ENCODE data around the gene GNAS-AS1. TPM values are rescaled to one million over a fixed set of nuclear protein-coding genes. Genes with fewer than 3 reads are reported as not detected.

Gene GNAS-AS1
- total and polyA plus RNA-seq, 10 of the 15 experiments (the other 5 are each of a cell fraction or from before 2014, with no cell fraction given): 0.06 to 2.7 (median 1.2) TPM

DNA sequence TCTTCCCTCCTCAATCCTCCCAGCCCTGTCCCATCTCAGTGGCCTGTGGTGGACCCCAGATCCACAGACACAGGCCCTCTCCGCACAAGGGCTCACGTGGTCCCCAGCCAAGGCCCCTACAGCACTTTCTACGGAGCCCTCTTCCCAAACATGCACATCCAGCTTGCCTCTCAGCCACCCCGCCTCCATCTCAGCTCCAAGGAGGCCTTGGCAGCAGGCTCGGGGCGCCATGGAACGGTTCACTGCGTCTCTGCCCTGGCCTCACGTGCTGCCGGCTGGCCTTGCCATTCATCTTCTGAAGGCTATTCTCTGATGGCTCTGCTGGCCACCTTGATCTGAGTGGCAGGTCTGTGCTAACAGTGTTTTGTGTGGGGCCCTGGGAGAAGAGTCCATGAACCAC lies 33.0 kb downstream of the GNAS-AS1 start:
- no TSS peak for BruUV-seq (replicated peaks)
- peaks cover 0 to 2% of the 10 kb centered on the region in 2 experiments; a peak in 2 of 4 replicates for H3K36me3 ChIP-seq (ENCODE audit: control insufficient read depth in 2 of 2, insufficient read depth in 2 of 2, low read length in 1 of 2)
- POLR2A ChIA-PET: no interaction called here
- no peaks in the 10 kb centered on the region for H3K4me1 ChIP-seq (ENCODE audit: control insufficient read depth, insufficient read depth, low read length)
- no peaks in the 10 kb centered on the region; the same call in 1 of the 2 replicates for H4K20me1 ChIP-seq (ENCODE audit: control insufficient read depth, insufficient read depth)
- TF ChIP-seq, protein P1, sequence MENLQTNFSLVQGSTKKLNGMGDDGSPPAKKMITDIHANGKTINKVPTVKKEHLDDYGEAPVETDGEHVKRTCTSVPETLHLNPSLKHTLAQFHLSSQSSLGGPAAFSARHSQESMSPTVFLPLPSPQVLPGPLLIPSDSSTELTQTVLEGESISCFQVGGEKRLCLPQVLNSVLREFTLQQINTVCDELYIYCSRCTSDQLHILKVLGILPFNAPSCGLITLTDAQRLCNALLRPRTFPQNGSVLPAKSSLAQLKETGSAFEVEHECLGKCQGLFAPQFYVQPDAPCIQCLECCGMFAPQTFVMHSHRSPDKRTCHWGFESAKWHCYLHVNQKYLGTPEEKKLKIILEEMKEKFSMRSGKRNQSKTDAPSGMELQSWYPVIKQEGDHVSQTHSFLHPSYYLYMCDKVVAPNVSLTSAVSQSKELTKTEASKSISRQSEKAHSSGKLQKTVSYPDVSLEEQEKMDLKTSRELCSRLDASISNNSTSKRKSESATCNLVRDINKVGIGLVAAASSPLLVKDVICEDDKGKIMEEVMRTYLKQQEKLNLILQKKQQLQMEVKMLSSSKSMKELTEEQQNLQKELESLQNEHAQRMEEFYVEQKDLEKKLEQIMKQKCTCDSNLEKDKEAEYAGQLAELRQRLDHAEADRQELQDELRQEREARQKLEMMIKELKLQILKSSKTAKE (IDR thresholded peaks at IDR 0.05; ENCODE audit: low read depth, poor library complexity, severe bottlenecking): no peak
- TF ChIP-seq MEF2A (IDR thresholded peaks at IDR 0.05; ENCODE audit: insufficient read depth, low read depth, low read length) (no peak), RELA (IDR thresholded peaks at IDR 0.05; ENCODE audit: borderline replicate concordance, partially characterized antibody) (no peak), RAD21 (IDR thresholded peaks at IDR 0.05; ENCODE audit: insufficient read depth, low read depth, low read length) (no peak), MXI1 (IDR thresholded peaks at IDR 0.05; ENCODE audit: low read depth, low read length) (no peak), IRF4 (IDR thresholded peaks at IDR 0.05; ENCODE audit: low read depth, low read length) (no peak), KDM1A (IDR thresholded peaks at IDR 0.05; ENCODE audit: borderline replicate concordance) (no peak), PAX5 (IDR thresholded peaks at IDR 0.05; ENCODE audit: borderline replicate concordance, low read depth, low read length) (no peak), ZNF217 (IDR thresholded peaks at IDR 0.05) (no peak)
- TF ChIP-seq, protein P2, sequence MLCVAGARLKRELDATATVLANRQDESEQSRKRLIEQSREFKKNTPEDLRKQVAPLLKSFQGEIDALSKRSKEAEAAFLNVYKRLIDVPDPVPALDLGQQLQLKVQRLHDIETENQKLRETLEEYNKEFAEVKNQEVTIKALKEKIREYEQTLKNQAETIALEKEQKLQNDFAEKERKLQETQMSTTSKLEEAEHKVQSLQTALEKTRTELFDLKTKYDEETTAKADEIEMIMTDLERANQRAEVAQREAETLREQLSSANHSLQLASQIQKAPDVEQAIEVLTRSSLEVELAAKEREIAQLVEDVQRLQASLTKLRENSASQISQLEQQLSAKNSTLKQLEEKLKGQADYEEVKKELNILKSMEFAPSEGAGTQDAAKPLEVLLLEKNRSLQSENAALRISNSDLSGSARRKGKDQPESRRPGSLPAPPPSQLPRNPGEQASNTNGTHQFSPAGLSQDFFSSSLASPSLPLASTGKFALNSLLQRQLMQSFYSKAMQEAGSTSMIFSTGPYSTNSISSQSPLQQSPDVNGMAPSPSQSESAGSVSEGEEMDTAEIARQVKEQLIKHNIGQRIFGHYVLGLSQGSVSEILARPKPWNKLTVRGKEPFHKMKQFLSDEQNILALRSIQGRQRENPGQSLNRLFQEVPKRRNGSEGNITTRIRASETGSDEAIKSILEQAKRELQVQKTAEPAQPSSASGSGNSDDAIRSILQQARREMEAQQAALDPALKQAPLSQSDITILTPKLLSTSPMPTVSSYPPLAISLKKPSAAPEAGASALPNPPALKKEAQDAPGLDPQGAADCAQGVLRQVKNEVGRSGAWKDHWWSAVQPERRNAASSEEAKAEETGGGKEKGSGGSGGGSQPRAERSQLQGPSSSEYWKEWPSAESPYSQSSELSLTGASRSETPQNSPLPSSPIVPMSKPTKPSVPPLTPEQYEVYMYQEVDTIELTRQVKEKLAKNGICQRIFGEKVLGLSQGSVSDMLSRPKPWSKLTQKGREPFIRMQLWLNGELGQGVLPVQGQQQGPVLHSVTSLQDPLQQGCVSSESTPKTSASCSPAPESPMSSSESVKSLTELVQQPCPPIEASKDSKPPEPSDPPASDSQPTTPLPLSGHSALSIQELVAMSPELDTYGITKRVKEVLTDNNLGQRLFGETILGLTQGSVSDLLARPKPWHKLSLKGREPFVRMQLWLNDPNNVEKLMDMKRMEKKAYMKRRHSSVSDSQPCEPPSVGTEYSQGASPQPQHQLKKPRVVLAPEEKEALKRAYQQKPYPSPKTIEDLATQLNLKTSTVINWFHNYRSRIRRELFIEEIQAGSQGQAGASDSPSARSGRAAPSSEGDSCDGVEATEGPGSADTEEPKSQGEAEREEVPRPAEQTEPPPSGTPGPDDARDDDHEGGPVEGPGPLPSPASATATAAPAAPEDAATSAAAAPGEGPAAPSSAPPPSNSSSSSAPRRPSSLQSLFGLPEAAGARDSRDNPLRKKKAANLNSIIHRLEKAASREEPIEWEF (IDR thresholded peaks at IDR 0.05; ENCODE audit: insufficient replicate concordance, low read depth, low read length): no peak
- H3K79me2 ChIP-seq (ENCODE audit: control insufficient read depth, insufficient read depth, low read length): no peaks in the 10 kb centered on the region
- SMC1A ChIA-PET (ENCODE audit: uncharacterized antibody, unreplicated experiment): no interaction called here
- H3K9me3 ChIP-seq (replicated peaks; ENCODE audit: control insufficient read depth, insufficient read depth, low read length): no peaks in the 10 kb centered on the region
- FAIRE-seq (no peak), ATAC-seq (no peak), DNase-seq (ENCODE audit: low read depth, low spot score) (no peak)
- no peak overlapping the region for H3K4me2 ChIP-seq (ENCODE audit: control insufficient read depth, insufficient read depth)
- H3K9ac ChIP-seq (ENCODE audit: control insufficient read depth, insufficient read depth, low read length): no peak overlapping the region
- no peaks in the 10 kb centered on the region for H3K27me3 ChIP-seq (replicated peaks in 1 of 2; ENCODE audit: control insufficient read depth in 2 of 2, insufficient read depth in 2 of 2, low read length in 1 of 2)
- CTCF ChIA-PET: no interaction called here
- WGBS (ENCODE audit: insufficient coverage, insufficient replicate concordance, low lambda C conversion rate, missing lambda C conversion rate): 81% methylated on average over 10 of the region's 10 CpGs
- intact Hi-C loops (cut with micrococcal nuclease; ENCODE audit: unreplicated experiment) (no loop called here), in situ Hi-C loops (cut with MboI) (no loop called here)
- no peak overlapping the region for H3K4me3 ChIP-seq
- RAD21 ChIA-PET (ENCODE audit: unreplicated experiment): no interaction called here
- H2AFZ ChIP-seq (ENCODE audit: control insufficient read depth, low read depth, low read length): no peak overlapping the region
- no peak overlapping the region for H3K27ac ChIP-seq (ENCODE audit: control insufficient read depth, insufficient read depth)
